ENCODE data around the gene GPC3. TPM values are rescaled to one million over a fixed set of nuclear protein-coding genes. Genes with fewer than 3 reads are reported as not detected.

Gene GPC3
- total RNA-seq, 6 experiments from 2014 or later = 0.31 to 6.8 (median 1.8) TPM

- Histone ChIP-seq H3K4me1 (no peaks in the 10 kb centered on the region), H3K4me3 (no peak overlapping the region), H3K27me3 (no peaks in the 10 kb centered on the region), H3K27ac (no peak overlapping the region), H3K9me3 (no peaks in the 10 kb centered on the region), H3K36me3 (no peaks in the 10 kb centered on the region)
- WGBS (ENCODE audit: insufficient coverage, low coverage, low lambda C conversion rate, missing lambda C conversion rate) = 56% methylated on average over 2 of the region's 2 CpGs
- intact Hi-C loops (cut with DNase I) = no loop called here
- TF ChIP-seq, protein P1, sequence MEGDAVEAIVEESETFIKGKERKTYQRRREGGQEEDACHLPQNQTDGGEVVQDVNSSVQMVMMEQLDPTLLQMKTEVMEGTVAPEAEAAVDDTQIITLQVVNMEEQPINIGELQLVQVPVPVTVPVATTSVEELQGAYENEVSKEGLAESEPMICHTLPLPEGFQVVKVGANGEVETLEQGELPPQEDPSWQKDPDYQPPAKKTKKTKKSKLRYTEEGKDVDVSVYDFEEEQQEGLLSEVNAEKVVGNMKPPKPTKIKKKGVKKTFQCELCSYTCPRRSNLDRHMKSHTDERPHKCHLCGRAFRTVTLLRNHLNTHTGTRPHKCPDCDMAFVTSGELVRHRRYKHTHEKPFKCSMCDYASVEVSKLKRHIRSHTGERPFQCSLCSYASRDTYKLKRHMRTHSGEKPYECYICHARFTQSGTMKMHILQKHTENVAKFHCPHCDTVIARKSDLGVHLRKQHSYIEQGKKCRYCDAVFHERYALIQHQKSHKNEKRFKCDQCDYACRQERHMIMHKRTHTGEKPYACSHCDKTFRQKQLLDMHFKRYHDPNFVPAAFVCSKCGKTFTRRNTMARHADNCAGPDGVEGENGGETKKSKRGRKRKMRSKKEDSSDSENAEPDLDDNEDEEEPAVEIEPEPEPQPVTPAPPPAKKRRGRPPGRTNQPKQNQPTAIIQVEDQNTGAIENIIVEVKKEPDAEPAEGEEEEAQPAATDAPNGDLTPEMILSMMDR (IDR thresholded peaks at IDR 0.05) = no peak
- TF ChIP-seq POLR2A (IDR thresholded peaks at IDR 0.05) = no peak
- no peak for ATAC-seq
- DNase-seq = no peak
These were observed 148.3 kb downstream of the GPC3 start for GRCh38 chrX:133837091-133837490.

DNA sequence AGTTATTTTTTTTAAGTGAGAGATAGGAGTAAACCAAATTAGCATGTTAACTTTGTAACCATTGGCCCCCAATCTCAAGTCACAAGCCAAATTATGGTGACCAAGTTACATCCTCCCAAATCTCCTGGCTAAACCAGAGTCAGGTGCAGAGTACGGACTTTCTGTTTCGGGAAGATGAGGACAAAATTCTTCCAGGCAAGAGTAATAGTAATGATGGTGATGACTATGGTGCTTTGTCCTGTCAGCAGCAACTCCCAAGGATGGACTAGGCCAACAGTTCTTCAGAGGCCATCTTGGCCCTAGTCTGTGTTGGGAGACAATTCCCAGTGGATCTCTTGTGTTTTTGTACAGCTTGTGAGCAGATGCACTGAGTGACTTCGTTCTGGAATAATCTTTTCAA, 148.8 kb downstream of the GPC3 start:
- ATAC-seq = no peak
- WGBS (ENCODE audit: insufficient coverage, low coverage, low lambda C conversion rate, missing lambda C conversion rate) = 63% methylated on average over 3 of the region's 3 CpGs

DNA sequence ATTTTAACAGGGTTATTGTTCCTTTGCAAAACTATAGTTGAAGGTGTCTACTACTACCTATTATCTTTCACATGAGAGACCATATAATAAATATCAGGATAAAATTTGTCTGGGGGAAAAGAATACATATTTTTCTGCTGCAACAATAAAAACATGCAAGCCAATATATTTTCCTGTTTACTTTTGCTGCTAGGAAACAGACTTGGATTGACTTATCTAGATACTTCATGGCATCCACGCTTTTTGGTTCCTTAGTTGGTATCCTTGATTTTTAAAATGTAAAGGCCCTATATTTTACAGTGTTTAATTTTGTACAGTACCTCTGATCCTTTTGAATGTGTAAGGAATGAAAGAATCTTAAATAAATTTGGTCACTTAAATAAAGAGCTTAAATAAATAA, 150.6 kb downstream of the GPC3 start:
- TF ChIP-seq, protein P1 (IDR thresholded peaks at IDR 0.05) = no peak
- no peak for TF ChIP-seq POLR2A (IDR thresholded peaks at IDR 0.05)
- intact Hi-C loops (cut with DNase I) = no loop called here

More for the DNA sequence above, 148.8 kb downstream of the GPC3 start:
- no peaks in the 10 kb centered on the region for H3K27me3 ChIP-seq
- TF ChIP-seq, protein P1 (IDR thresholded peaks at IDR 0.05) = no peak
- no peak for TF ChIP-seq POLR2A (IDR thresholded peaks at IDR 0.05)
- intact Hi-C loops (cut with DNase I) = no loop called here
- DNase-seq = no peak
- H3K36me3 ChIP-seq = no peaks in the 10 kb centered on the region
- no peak overlapping the region for H3K4me3 ChIP-seq
- no peak overlapping the region for H3K27ac ChIP-seq
- no peaks in the 10 kb centered on the region for H3K9me3 ChIP-seq
- no peaks in the 10 kb centered on the region for H3K4me1 ChIP-seq

DNA sequence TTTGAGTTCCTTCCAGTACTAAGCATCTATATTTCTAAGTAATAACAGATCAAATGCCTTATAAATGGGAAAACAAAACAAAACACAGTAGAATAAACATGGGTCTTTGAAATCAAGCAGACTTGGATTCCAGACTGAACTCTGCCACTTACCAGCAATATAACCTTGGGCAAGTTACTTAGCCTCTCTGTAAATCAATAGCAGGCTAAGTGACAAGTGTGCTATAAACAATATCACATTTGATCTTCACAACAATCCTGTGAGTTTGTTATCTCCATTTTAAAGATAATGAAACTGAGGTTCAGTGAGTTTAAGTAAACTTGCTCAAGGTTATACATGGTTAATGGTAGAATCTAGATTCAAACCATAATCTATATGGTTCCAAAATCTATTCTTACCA, 165.8 kb downstream of the GPC3 start:
- no peak for ATAC-seq
- H3K27me3 ChIP-seq = no peaks in the 10 kb centered on the region

More for the DNA sequence above, 150.6 kb downstream of the GPC3 start:
- ATAC-seq (no peak), DNase-seq (no peak)
- Histone ChIP-seq H3K27ac (no peak overlapping the region), H3K9me3 (no peaks in the 10 kb centered on the region), H3K27me3 (no peaks in the 10 kb centered on the region), H3K36me3 (no peaks in the 10 kb centered on the region), H3K4me1 (no peaks in the 10 kb centered on the region), H3K4me3 (no peak overlapping the region)
- 44% methylated on average over 1 of the region's 1 CpG for WGBS (ENCODE audit: insufficient coverage, low coverage, low lambda C conversion rate, missing lambda C conversion rate)

More for the DNA sequence above, 165.8 kb downstream of the GPC3 start:
- Histone ChIP-seq H3K36me3 (no peaks in the 10 kb centered on the region), H3K27ac (no peak overlapping the region), H3K4me1 (no peaks in the 10 kb centered on the region), H3K9me3 (no peaks in the 10 kb centered on the region), H3K4me3 (no peak overlapping the region)
- no peak for DNase-seq
- intact Hi-C loops (cut with DNase I) = no loop called here
- TF ChIP-seq, protein P1 (IDR thresholded peaks at IDR 0.05) = no peak
- no peak for TF ChIP-seq POLR2A (IDR thresholded peaks at IDR 0.05)

Data from right lobe of liver (tissue), 6 donors.